Neutrophil (primary cell): ENCODE results near the gene RPL36.

ENCODE experiments used
- H3K27ac ChIP-seq: fragments of 200-600 bp; sonication (generic); 2 replicates; pipeline ENCODE4 v1.5.1; 2016; ENCODE audit warnings: mild to moderate bottlenecking, moderate library complexity
- H3K27me3 ChIP-seq: fragments of 200-600 bp; sonication (generic); 2 replicates; pipeline ENCODE4 v1.6.0; 2016; ENCODE audit warnings: mild to moderate bottlenecking
- H3K36me3 ChIP-seq: fragments of 200-600 bp; sonication (generic); 2 replicates; pipeline ENCODE4 v1.5.1; 2017
- H3K4me1 ChIP-seq, 2 experiments: fragments of 200-600 bp in 1 of 2; sonication (generic) in 1 of 2; 1 replicate in 1 of 2; 2 replicates in 1 of 2; pipeline versions ENCODE4 v1.5.1 to v1.6.1; 2013 to 2016; ENCODE audit warnings: low read depth in 1 of 2, low read length in 1 of 2, mild to moderate bottlenecking in 1 of 2, moderate library complexity in 1 of 2; ENCODE audit not compliant: control insufficient read depth in 1 of 2, insufficient read depth in 1 of 2
- H3K4me3 ChIP-seq, 2 experiments: fragments of 200-600 bp in 1 of 2; sonication (generic) in 1 of 2; 1 replicate in 1 of 2; 2 replicates in 1 of 2; pipeline ENCODE4 v1.5.1; 2013 to 2016; ENCODE audit warnings: low read depth in 1 of 2, low read length in 1 of 2, mild to moderate bottlenecking in 1 of 2, moderate library complexity in 1 of 2
- H3K9me3 ChIP-seq: fragments of 200-600 bp; sonication (generic); 2 replicates; pipeline ENCODE4 v1.5.1; 2016
- CTCF ChIP-seq: fragments of 200-600 bp; sonication (generic); IDR thresholded peaks from 2 replicates; pipeline ENCODE4 v1.5.1; 2016; ENCODE audit warnings: antibody characterized with exemption

RPL36 gene

DNA sequence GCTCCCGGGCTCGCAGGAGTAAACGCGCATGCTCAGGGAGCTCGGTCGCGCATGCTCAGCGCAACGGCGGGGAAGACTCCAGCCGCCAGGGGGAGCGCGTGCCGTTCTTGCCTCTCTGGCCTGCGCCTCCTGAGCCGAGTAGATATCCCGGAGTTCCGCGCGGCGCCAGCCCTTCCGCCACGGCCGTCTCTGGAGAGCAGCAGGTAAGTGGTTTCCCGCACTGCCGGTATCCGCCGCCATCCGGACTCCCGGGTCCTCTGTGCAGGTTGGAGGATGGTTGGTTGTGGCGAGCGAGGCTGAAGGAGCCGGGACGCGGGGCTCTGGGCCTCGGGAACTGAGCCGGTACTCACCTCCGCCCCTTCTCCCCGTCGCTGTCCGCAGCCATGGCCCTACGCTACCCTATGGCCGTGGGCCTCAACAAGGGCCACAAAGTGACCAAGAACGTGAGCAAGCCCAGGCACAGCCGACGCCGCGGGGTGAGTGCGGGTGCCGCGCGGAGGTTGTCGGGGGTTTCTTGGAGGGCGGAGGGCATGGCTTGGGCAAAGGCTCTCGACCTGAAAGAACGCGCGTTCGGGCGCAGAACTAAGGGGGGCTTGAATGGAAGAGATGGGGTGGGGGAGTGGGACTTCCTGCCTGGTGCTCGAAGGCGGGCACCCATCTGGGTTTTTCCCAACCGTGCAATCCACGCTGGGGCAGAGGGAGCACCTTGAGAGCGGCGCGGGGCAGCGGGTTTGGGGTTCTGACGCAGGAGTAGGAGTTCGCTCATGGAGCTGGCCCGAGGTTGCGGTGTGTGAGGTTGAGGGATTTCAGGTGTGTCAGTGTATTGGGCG is at the start of gene RPL36:
TSS of gene RPL36 (plus strand) at position 171 of the 830 bp plus-strand sequence. CDS start at position 384, 213 bp downstream.
- Histone ChIP-seq H3K4me1 (peaks cover 35 to 49% of the 10 kb centered on the region in 2 experiments), H3K36me3 (peaks cover 37% of the 10 kb centered on the region), H3K9me3 (no peaks in the 10 kb centered on the region), H3K27ac (peak within 1 kb of the TSS; percentile 80), H3K4me3 (peak within 1 kb of the TSS; percentile 84 to 88), H3K27me3 (no peaks in the 10 kb centered on the region)
- peak; percentile 99 for TF ChIP-seq CTCF

DNA sequence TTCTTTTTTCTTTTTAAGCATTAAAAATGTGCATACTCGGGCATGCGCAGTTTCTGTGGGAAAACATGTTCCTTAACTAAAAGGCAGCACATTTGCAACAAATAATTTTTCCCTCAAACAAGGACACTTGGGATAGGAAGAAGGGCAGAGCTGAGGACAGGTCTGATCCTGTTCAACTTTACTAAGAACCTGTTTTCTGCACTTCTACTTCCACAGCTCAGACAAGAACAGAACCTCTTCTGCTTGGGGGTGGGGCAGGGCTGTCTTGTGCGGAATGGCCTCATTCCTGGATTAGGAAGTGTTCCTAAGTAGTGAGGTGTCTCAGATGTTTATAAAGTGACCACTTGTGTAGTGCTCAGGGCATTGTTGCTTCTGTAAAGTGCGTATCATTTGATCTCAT is 48.9 kb upstream of the RPL36 start:
- Histone ChIP-seq H3K27me3 (no peaks in the 10 kb centered on the region), H3K27ac (no peak overlapping the region), H3K36me3 (peaks cover 48% of the 10 kb centered on the region), H3K9me3 (no peaks in the 10 kb centered on the region), H3K4me1 (peaks cover 11% of the 10 kb centered on the region in 2 experiments), H3K4me3 (no peak overlapping the region)
- TF ChIP-seq CTCF: no peak

GRCh38 chr19:5642204-5642603 is 47.9 kb upstream of the RPL36 start:
- no peaks in the 10 kb centered on the region for H3K27me3 ChIP-seq
- peaks cover 58% of the 10 kb centered on the region for H3K36me3 ChIP-seq
- H3K9me3 ChIP-seq: no peaks in the 10 kb centered on the region
- H3K27ac ChIP-seq: no peak overlapping the region
- no peak for TF ChIP-seq CTCF
- H3K4me3 ChIP-seq: no peak overlapping the region
- peaks cover 11% of the 10 kb centered on the region in 2 experiments for H3K4me1 ChIP-seq

GRCh38 chr19:5643060-5643459 is 47.0 kb upstream of the RPL36 start:
- TF ChIP-seq CTCF: no peak
- H3K9me3 ChIP-seq: no peaks in the 10 kb centered on the region
- peaks cover 67% of the 10 kb centered on the region for H3K36me3 ChIP-seq
- no peaks in the 10 kb centered on the region for H3K27me3 ChIP-seq
- H3K4me3 ChIP-seq: no peak overlapping the region
- peaks cover 4 to 10% of the 10 kb centered on the region in 2 experiments for H3K4me1 ChIP-seq
- no peak overlapping the region for H3K27ac ChIP-seq

GRCh38 chr19:5644037-5644436 is 46.1 kb upstream of the RPL36 start:
- TF ChIP-seq CTCF: no peak
- peaks cover 73% of the 10 kb centered on the region for H3K36me3 ChIP-seq
- no peak overlapping the region for H3K27ac ChIP-seq
- no peak overlapping the region for H3K4me3 ChIP-seq
- H3K9me3 ChIP-seq: no peaks in the 10 kb centered on the region
- no peaks in the 10 kb centered on the region for H3K27me3 ChIP-seq
- H3K4me1 ChIP-seq: peaks cover 0 to under 1% of the 10 kb centered on the region in 2 experiments
